Pulmonary artery endothelial cell (primary cell): ENCODE results near the gene OR52A5. TPM values are rescaled to one million over a fixed set of nuclear protein-coding genes. Genes with fewer than 3 reads are reported as not detected.
"Not testable (repeated sequence)": the region's sequence is repeated elsewhere in the genome, so short reads cannot be mapped to it uniquely, and the experiment has no call there.

ENCODE experiments used
- DNase-seq: peaks from one replicate; pipeline ENCODE4 v3.0.0-alpha.2; 2011; ENCODE audit warnings: low read depth, low spot score
- total RNA-seq: library from RNA; depleted of rRNA; stranded (reverse); fragments of >200 nt; gene quantifications from 2 replicates; pipeline ENCODE4 v1.2.3, GENCODE V29; 2014

Gene OR52A5
- not detected in 2 replicates for total RNA-seq

GRCh38 chr11:5137996-5138395 lies at the start of gene OR52A5:
TSS of gene OR52A5 (minus strand) at chr11:5138356. CDS start at chr11:5132642, 5,714 bp downstream.
- DNase-seq = no peak

GRCh38 chr11:5178046-5178837 lies 40.1 kb upstream of the OR52A5 start:
- DNase-seq = no peak

- DNase-seq = no peak
Measured at GRCh38 chr11:5174934-5175333, 36.8 kb upstream of the OR52A5 start.

GRCh38 chr11:5171856-5172255 lies 33.7 kb upstream of the OR52A5 start:
- no peak for DNase-seq

- DNase-seq = not testable (repeated sequence)
Measured at GRCh38 chr11:5165898-5166297, 27.7 kb upstream of the OR52A5 start.

GRCh38 chr11:5164807-5165206 lies 26.7 kb upstream of the OR52A5 start:
- DNase-seq = not testable (repeated sequence)

GRCh38 chr11:5161045-5161444 lies 22.9 kb upstream of the OR52A5 start:
- not testable (repeated sequence) for DNase-seq

- not testable (repeated sequence) for DNase-seq
Measured at GRCh38 chr11:5160217-5160616, 22.1 kb upstream of the OR52A5 start.

- no peak for DNase-seq
Measured at GRCh38 chr11:5159806-5160205, 21.6 kb upstream of the OR52A5 start.

GRCh38 chr11:5154657-5155056 lies 16.5 kb upstream of the OR52A5 start, which contains the start of gene OR52A1:
TSS of gene OR52A1 (minus strand) at chr11:5154757. CDS start at chr11:5152369, 2,388 bp downstream.
- DNase-seq = no peak

GRCh38 chr11:5153574-5154431 lies 15.6 kb upstream of the OR52A5 start:
- DNase-seq = no peak

GRCh38 chr11:5151713-5152153 lies 13.6 kb upstream of the OR52A5 start:
- DNase-seq = no peak

- not testable (repeated sequence) for DNase-seq
Measured at GRCh38 chr11:5144206-5144605, 6.0 kb upstream of the OR52A5 start.

- no peak for DNase-seq
Measured at GRCh38 chr11:5137014-5137413, 1.1 kb downstream of the OR52A5 start.

GRCh38 chr11:5136261-5136660 lies 1.9 kb downstream of the OR52A5 start:
- no peak for DNase-seq

- no peak for DNase-seq
Measured at GRCh38 chr11:5131584-5132335, 6.4 kb downstream of the OR52A5 start.

- no peak for DNase-seq
Measured at GRCh38 chr11:5129457-5129877, 8.7 kb downstream of the OR52A5 start.

GRCh38 chr11:5124891-5125620 lies 13.1 kb downstream of the OR52A5 start:
- no peak for DNase-seq

GRCh38 chr11:5123802-5124521 lies 14.2 kb downstream of the OR52A5 start:
- peak; percentile 17 for DNase-seq

GRCh38 chr11:5118893-5119292 lies 19.3 kb downstream of the OR52A5 start:
- DNase-seq = no peak
